WTC11 (cell line): ENCODE data around the gene GOLGA8S. TPM values are rescaled to one million over a fixed set of nuclear protein-coding genes. Genes with fewer than 3 reads are reported as not detected.

Source experiments
- ATAC-seq: fragments of 200-7000 bp; cut with Tn5 transposase; 2 replicates; pipeline ENCODE4 v1.10.0; 2021; ENCODE audit warnings: mild to moderate bottlenecking, moderate library complexity
- CTCF ChIA-PET: fragments of 300-600 bp; sonication (Branson Sonifier 250); formaldehyde crosslinking; loops from one replicate; lab custom pipeline; 2021; ENCODE audit warnings: antibody characterized with exemption; lab: Charles Lee
- POLR2A ChIA-PET: fragments of 350-600 bp; sonication (Branson Sonifier 250); formaldehyde crosslinking; loops from one replicate; lab custom pipeline; 2021; ENCODE audit warnings: antibody characterized with exemption; lab: Charles Lee
- DNase-seq: peaks from one replicate; pipeline ENCODE4 v3.0.0; 2021; ENCODE audit warnings: low spot score
- H3K27ac Mint-ChIP-seq: 2 replicates; pipeline ENCODE4 v1.8.0; 2021; ENCODE audit warnings: mixed read lengths
- H3K27me3 Mint-ChIP-seq: 2 replicates; pipeline ENCODE4 v1.8.0; 2021; ENCODE audit warnings: low read depth, mild to moderate bottlenecking, moderate library complexity, mixed read lengths
- H3K36me3 Mint-ChIP-seq: 2 replicates; pipeline ENCODE4 v1.8.0; 2021; ENCODE audit warnings: mixed read lengths
- H3K4me1 Mint-ChIP-seq: 2 replicates; pipeline ENCODE4 v1.8.0; 2022; ENCODE audit warnings: mixed read lengths
- H3K4me3 Mint-ChIP-seq: 2 replicates; pipeline ENCODE4 v1.8.0; 2021; ENCODE audit warnings: mild to moderate bottlenecking, moderate library complexity, mixed read lengths
- H3K9me3 Mint-ChIP-seq: 2 replicates; pipeline ENCODE4 v1.8.0; 2021; ENCODE audit warnings: mixed read lengths
- ATF2 ChIP-seq: sonication (generic); formaldehyde crosslinking; IDR thresholded peaks from 2 replicates; pipeline ENCODE4 v1.8.1; 2022; ENCODE audit warnings: low read depth, missing genetic modification reagents, borderline replicate concordance
- ATF6 ChIP-seq: sonication (generic); formaldehyde crosslinking; IDR thresholded peaks from 2 replicates; pipeline ENCODE4 v1.8.1; 2023; ENCODE audit warnings: mild to moderate bottlenecking, missing genetic modification reagents
- FOXJ3 ChIP-seq: sonication (generic); formaldehyde crosslinking; IDR thresholded peaks from 2 replicates; pipeline ENCODE4 v1.9.0; 2021; ENCODE audit warnings: missing genetic modification reagents, mild to moderate bottlenecking, borderline replicate concordance
- MXD4 ChIP-seq: fragments of 250-450 bp; sonication (Bioruptor Pico); IDR thresholded peaks from 2 replicates; pipeline ENCODE4 v1.8.0; 2021; ENCODE audit warnings: mild to moderate bottlenecking, moderate library complexity, borderline replicate concordance
- MYBL2 ChIP-seq: sonication (generic); formaldehyde crosslinking; IDR thresholded peaks from 2 replicates; pipeline ENCODE4 v1.8.1; 2023; ENCODE audit warnings: mild to moderate bottlenecking, moderate library complexity, missing genetic modification reagents
- PREB ChIP-seq: sonication (generic); formaldehyde crosslinking; IDR thresholded peaks from 2 replicates; pipeline ENCODE4 v1.8.1; 2022; ENCODE audit warnings: mild to moderate bottlenecking, missing genetic modification reagents, moderate library complexity, borderline replicate concordance
- SOX15 ChIP-seq: fragments of 250-450 bp; sonication (Bioruptor Pico); IDR thresholded peaks from 2 replicates; pipeline ENCODE4 v1.9.0; 2021; ENCODE audit warnings: mild to moderate bottlenecking
- TP53 ChIP-seq: sonication (generic); formaldehyde crosslinking; IDR thresholded peaks from 2 replicates; pipeline ENCODE4 v1.8.1; 2023; ENCODE audit warnings: mild to moderate bottlenecking, missing genetic modification reagents
- USF2 ChIP-seq: sonication (generic); formaldehyde crosslinking; IDR thresholded peaks from 2 replicates; pipeline ENCODE4 v1.8.1; 2023; ENCODE audit warnings: mild to moderate bottlenecking, missing genetic modification reagents, moderate library complexity
- ZNF121 ChIP-seq: sonication (generic); formaldehyde crosslinking; IDR thresholded peaks from 2 replicates; pipeline ENCODE4 v1.8.0; 2023; ENCODE audit warnings: missing genetic modification reagents
- total RNA-seq: library from RNA; stranded (reverse); gene quantifications from 3 replicates; pipeline ENCODE4 v1.2.3, GENCODE V29; 2021
- TF ChIP-seq, protein P1 (sequence below): sonication (generic); formaldehyde crosslinking; IDR thresholded peaks from 2 replicates; pipeline ENCODE4 v1.8.0; 2022; ENCODE audit warnings: mild to moderate bottlenecking, missing genetic modification reagents
- TF ChIP-seq, protein P2 (sequence below): fragments of 250-450 bp; sonication (Bioruptor Pico); IDR thresholded peaks from 2 replicates; pipeline ENCODE4 v1.9.0; 2021; ENCODE audit warnings: mild to moderate bottlenecking, borderline replicate concordance

Gene GOLGA8S
- total RNA-seq, 1 experiment from 2014 or later, result 0.22 TPM

GRCh38 chr15:23402544-23402943, 48.0 kb downstream of the GOLGA8S start:
- no peak for TF ChIP-seq SOX15 (CRISPR knock-in tag)
- TF ChIP-seq PREB, result no peak
- TF ChIP-seq, protein P1, sequence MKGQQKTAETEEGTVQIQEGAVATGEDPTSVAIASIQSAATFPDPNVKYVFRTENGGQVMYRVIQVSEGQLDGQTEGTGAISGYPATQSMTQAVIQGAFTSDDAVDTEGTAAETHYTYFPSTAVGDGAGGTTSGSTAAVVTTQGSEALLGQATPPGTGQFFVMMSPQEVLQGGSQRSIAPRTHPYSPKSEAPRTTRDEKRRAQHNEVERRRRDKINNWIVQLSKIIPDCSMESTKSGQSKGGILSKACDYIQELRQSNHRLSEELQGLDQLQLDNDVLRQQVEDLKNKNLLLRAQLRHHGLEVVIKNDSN (CRISPR knock-in tag), result no peak
- TF ChIP-seq ATF2 (CRISPR knock-in tag), result no peak
- TF ChIP-seq MXD4 (CRISPR knock-in tag), result no peak
- no peak for TF ChIP-seq USF2 (CRISPR knock-in tag)
- no peak for TF ChIP-seq ZNF121 (CRISPR knock-in tag)
- TF ChIP-seq MYBL2, result no peak
- Mint-ChIP-seq H3K4me3 (no peak overlapping the region), H3K27me3 (peaks cover 12% of the 10 kb centered on the region), H3K27ac (no peak overlapping the region), H3K36me3 (peaks cover 33% of the 10 kb centered on the region), H3K9me3 (peaks cover 38% of the 10 kb centered on the region), H3K4me1 (no peaks in the 10 kb centered on the region)
- CTCF ChIA-PET, result no interaction called here
- POLR2A ChIA-PET, result no interaction called here
- ATAC-seq (no peak), DNase-seq (no peak)

GRCh38 chr15:23403550-23403949, 49.0 kb downstream of the GOLGA8S start:
- H3K4me3 Mint-ChIP-seq, result no peak overlapping the region
- peaks cover 33% of the 10 kb centered on the region for H3K36me3 Mint-ChIP-seq
- ATAC-seq, result no peak
- no peaks in the 10 kb centered on the region for H3K4me1 Mint-ChIP-seq
- CTCF ChIA-PET, result no interaction called here
- peaks cover 38% of the 10 kb centered on the region for H3K9me3 Mint-ChIP-seq
- DNase-seq, result no peak
- H3K27me3 Mint-ChIP-seq, result peaks cover 12% of the 10 kb centered on the region
- no peak overlapping the region for H3K27ac Mint-ChIP-seq
- POLR2A ChIA-PET, result interaction anchor here (0.7 kb wide), 1 partner anchor 59 kb away, joined by 4 read pairs; no protein-coding TSS in a partner anchor
- TF ChIP-seq ATF6 (CRISPR knock-in tag) (no peak), FOXJ3 (CRISPR knock-in tag) (no peak), TP53 (CRISPR knock-in tag) (no peak)
- TF ChIP-seq, protein P2, sequence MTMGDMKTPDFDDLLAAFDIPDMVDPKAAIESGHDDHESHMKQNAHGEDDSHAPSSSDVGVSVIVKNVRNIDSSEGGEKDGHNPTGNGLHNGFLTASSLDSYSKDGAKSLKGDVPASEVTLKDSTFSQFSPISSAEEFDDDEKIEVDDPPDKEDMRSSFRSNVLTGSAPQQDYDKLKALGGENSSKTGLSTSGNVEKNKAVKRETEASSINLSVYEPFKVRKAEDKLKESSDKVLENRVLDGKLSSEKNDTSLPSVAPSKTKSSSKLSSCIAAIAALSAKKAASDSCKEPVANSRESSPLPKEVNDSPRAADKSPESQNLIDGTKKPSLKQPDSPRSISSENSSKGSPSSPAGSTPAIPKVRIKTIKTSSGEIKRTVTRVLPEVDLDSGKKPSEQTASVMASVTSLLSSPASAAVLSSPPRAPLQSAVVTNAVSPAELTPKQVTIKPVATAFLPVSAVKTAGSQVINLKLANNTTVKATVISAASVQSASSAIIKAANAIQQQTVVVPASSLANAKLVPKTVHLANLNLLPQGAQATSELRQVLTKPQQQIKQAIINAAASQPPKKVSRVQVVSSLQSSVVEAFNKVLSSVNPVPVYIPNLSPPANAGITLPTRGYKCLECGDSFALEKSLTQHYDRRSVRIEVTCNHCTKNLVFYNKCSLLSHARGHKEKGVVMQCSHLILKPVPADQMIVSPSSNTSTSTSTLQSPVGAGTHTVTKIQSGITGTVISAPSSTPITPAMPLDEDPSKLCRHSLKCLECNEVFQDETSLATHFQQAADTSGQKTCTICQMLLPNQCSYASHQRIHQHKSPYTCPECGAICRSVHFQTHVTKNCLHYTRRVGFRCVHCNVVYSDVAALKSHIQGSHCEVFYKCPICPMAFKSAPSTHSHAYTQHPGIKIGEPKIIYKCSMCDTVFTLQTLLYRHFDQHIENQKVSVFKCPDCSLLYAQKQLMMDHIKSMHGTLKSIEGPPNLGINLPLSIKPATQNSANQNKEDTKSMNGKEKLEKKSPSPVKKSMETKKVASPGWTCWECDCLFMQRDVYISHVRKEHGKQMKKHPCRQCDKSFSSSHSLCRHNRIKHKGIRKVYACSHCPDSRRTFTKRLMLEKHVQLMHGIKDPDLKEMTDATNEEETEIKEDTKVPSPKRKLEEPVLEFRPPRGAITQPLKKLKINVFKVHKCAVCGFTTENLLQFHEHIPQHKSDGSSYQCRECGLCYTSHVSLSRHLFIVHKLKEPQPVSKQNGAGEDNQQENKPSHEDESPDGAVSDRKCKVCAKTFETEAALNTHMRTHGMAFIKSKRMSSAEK (CRISPR knock-in tag), result no peak
